ENCODE data around the gene FMNL3. TPM values are rescaled to one million over a fixed set of nuclear protein-coding genes. Genes with fewer than 3 reads are reported as not detected.
A peak's percentile ranks its signal among the peaks of the same experiment; 100 is the strongest.

FMNL3 gene
- polyA plus RNA-seq, 1 of the 3 experiments (the other 2 are of a cell fraction) = 10.2 TPM

- Histone ChIP-seq H3K9ac (no peak overlapping the region), H3K27ac (ENCODE audit: low read depth in 2 of 2, low read length in 1 of 2) (no peak overlapping the region), H3K79me2 (ENCODE audit: insufficient read depth) (peaks cover 74% of the 10 kb centered on the region), H3K4me2 (no peak overlapping the region), H2AFZ (ENCODE audit: low read depth) (no peak overlapping the region), H3F3A (replicated peaks; ENCODE audit: insufficient read depth) (peaks cover 14% of the 10 kb centered on the region), H3K9me2 (no peaks in the 10 kb centered on the region), H3K36me3 (replicated peaks in 1 of 2; ENCODE audit: control insufficient read depth in 1 of 2, insufficient read depth in 2 of 2, low read length in 1 of 2) (peaks cover 0 to 2% of the 10 kb centered on the region in 2 experiments), H3K4me1 (ENCODE audit: control insufficient read depth in 1 of 2, insufficient read depth in 2 of 2, low read depth in 1 of 2, low read length in 1 of 2) (peaks cover 27 to 32% of the 10 kb centered on the region in 2 experiments; a peak in 3 of 4 replicates), H4K20me1 (ENCODE audit: insufficient read depth) (no peaks in the 10 kb centered on the region), H3K4me3 (ENCODE audit: low read depth in 2 of 2, low read length in 1 of 2) (no peak overlapping the region), H3K27me3 (ENCODE audit: insufficient read depth) (no peaks in the 10 kb centered on the region), H3K9me3 (no peaks in the 10 kb centered on the region)
- ChIA-PET POLR2A (no interaction called here), CTCF (interaction anchor here (1.1 to 2.4 kb wide), 4 partner anchors 12 to 112 kb away, joined by 3 to 7 read pairs (median 4); no protein-coding TSS in a partner anchor)
- WGBS (ENCODE audit: low lambda C conversion rate) = 89% methylated on average over 4 of the region's 4 CpGs
- no peak for TF ChIP-seq EP300 (IDR thresholded peaks at IDR 0.05; ENCODE audit: borderline replicate concordance in 1 of 2, low read depth in 1 of 2, low read length in 1 of 2)
- DNase-seq = no peak
These were observed 41.0 kb downstream of the FMNL3 start for GRCh38 chr12:49666176-49666575.

- peak overlapping the region in 1 of 2 experiments; percentile 89; a peak in 1 of 4 replicates for H3K27ac ChIP-seq (ENCODE audit: low read depth in 2 of 2, low read length in 1 of 2)
- CTCF ChIA-PET = interaction anchor here (0.8 to 2.4 kb wide), 5 partner anchors 13 to 307 kb away, joined by 3 to 7 read pairs (median 3); no protein-coding TSS in a partner anchor
- POLR2A ChIA-PET = interaction anchor here (0.9 kb wide), 1 partner anchor 9 kb away, joined by 3 read pairs; no protein-coding TSS in a partner anchor
These were observed 41.8 kb downstream of the FMNL3 start for GRCh38 chr12:49665384-49665783.

More at GRCh38 chr12:49665384-49665783, 41.8 kb downstream of the FMNL3 start:
- Histone ChIP-seq H3K4me2 (no peak overlapping the region), H3K27me3 (ENCODE audit: insufficient read depth) (no peaks in the 10 kb centered on the region), H3K4me1 (ENCODE audit: control insufficient read depth in 1 of 2, insufficient read depth in 2 of 2, low read depth in 1 of 2, low read length in 1 of 2) (peaks cover 20 to 29% of the 10 kb centered on the region in 2 experiments; a peak in 3 of 4 replicates), H3K9me2 (no peaks in the 10 kb centered on the region), H3K4me3 (ENCODE audit: low read depth in 2 of 2, low read length in 1 of 2) (no peak overlapping the region), H3K9ac (no peak overlapping the region), H3K79me2 (ENCODE audit: insufficient read depth) (peaks cover 73% of the 10 kb centered on the region), H4K20me1 (ENCODE audit: insufficient read depth) (no peaks in the 10 kb centered on the region), H3K36me3 (replicated peaks in 1 of 2; ENCODE audit: control insufficient read depth in 1 of 2, insufficient read depth in 2 of 2, low read length in 1 of 2) (peaks cover 0 to 4% of the 10 kb centered on the region in 2 experiments), H3K9me3 (no peaks in the 10 kb centered on the region), H3F3A (replicated peaks; ENCODE audit: insufficient read depth) (peaks cover 15% of the 10 kb centered on the region), H2AFZ (ENCODE audit: low read depth) (no peak overlapping the region)
- TF ChIP-seq RFX5 (IDR thresholded peaks at IDR 0.05; ENCODE audit: low read length) (no peak), TEAD4 (IDR thresholded peaks at IDR 0.05; ENCODE audit: borderline replicate concordance, insufficient read depth) (no peak), FOXJ3 (CRISPR knock-in tag; IDR thresholded peaks at IDR 0.05) (no peak), NRF1 (IDR thresholded peaks at IDR 0.05; ENCODE audit: low read depth, low read length) (no peak), ZBTB33 (IDR thresholded peaks at IDR 0.05; ENCODE audit: borderline replicate concordance, low read depth) (no peak), USF2 (IDR thresholded peaks at IDR 0.05; ENCODE audit: borderline replicate concordance, low read depth, low read length) (no peak), GATA2 (CRISPR knock-in tag; IDR thresholded peaks at IDR 0.05) (no peak), YY1 (IDR thresholded peaks at IDR 0.05; ENCODE audit: low read depth) (no peak), USF1 (IDR thresholded peaks at IDR 0.05; ENCODE audit: borderline replicate concordance, low read depth) (no peak)
- no peak for DNase-seq
- WGBS (ENCODE audit: low lambda C conversion rate) = 94% methylated on average over 2 of the region's 2 CpGs
